BJ (cell line): Measurements from ENCODE around the gene BIRC3. TPM values are rescaled to one million over a fixed set of nuclear protein-coding genes. Genes with fewer than 3 reads are reported as not detected.

ENCODE experiments used
- CTCF ChIA-PET: fragments of 350-600 bp; formaldehyde crosslinking; extraction: SDS; loops from one replicate; lab custom pipeline; 2021; ENCODE audit warnings: antibody characterized with exemption, inconsistent platforms; lab: Yijun Ruan, JAX
- POLR2A ChIA-PET: fragments of 300-600 bp; sonication (Branson Sonifier 250); formaldehyde crosslinking; extraction: SDS; loops from one replicate; lab custom pipeline; 2021; ENCODE audit warnings: antibody characterized with exemption; lab: Charles Lee
- DNase-seq: peaks from one replicate; pipeline ENCODE4 v3.0.0-alpha.2; 2011; ENCODE audit warnings: low read depth
- H3K27me3 ChIP-seq: 2 replicates; pipeline ENCODE4 v1.6.0; 2011; ENCODE audit warnings: low read length; ENCODE audit not compliant: control insufficient read depth, insufficient read depth
- H3K36me3 ChIP-seq: 2 replicates; pipeline ENCODE4 v1.5.1; 2011; ENCODE audit warnings: low read length; ENCODE audit not compliant: control insufficient read depth, insufficient read depth
- H3K4me3 ChIP-seq: 2 replicates; pipeline ENCODE4 v1.5.1; 2011; ENCODE audit warnings: low read depth, mild to moderate bottlenecking, control low read depth, low read length
- polyA plus RNA-seq: library from polyadenylated mRNA; depleted of rRNA; stranded (reverse); fragments of >200 nt; gene quantifications from 2 replicates; pipeline ENCODE4 v1.2.3, GENCODE V29; 2011; rRNA removed
- small RNA-seq: library from RNA; depleted of rRNA; stranded (forward); fragments of <200 nt; gene quantifications from one replicate; pipeline ENCODE3, GENCODE V24; 2012; ENCODE audit warnings: low replicate concordance, low read depth; ENCODE audit not compliant: insufficient read length
- TF ChIP-seq, protein P1 (sequence below): IDR thresholded peaks from 2 replicates; pipeline ENCODE4 v1.5.1; 2011; ENCODE audit warnings: low read depth, mild to moderate bottlenecking, control low read depth, inconsistent platforms, low read length, moderate library complexity; ENCODE audit not compliant: insufficient read depth

Gene BIRC3
- polyA plus RNA-seq, 1 experiment, result 0.48 TPM

GRCh38 chr11:102384419-102385079 is 67.3 kb downstream of the BIRC3 start:
- no peak for DNase-seq
- CTCF ChIA-PET, result interaction anchor here (3.8 kb wide), 1 partner anchor 7 kb away, joined by 28 read pairs; no protein-coding TSS in a partner anchor
- TF ChIP-seq, protein P1, sequence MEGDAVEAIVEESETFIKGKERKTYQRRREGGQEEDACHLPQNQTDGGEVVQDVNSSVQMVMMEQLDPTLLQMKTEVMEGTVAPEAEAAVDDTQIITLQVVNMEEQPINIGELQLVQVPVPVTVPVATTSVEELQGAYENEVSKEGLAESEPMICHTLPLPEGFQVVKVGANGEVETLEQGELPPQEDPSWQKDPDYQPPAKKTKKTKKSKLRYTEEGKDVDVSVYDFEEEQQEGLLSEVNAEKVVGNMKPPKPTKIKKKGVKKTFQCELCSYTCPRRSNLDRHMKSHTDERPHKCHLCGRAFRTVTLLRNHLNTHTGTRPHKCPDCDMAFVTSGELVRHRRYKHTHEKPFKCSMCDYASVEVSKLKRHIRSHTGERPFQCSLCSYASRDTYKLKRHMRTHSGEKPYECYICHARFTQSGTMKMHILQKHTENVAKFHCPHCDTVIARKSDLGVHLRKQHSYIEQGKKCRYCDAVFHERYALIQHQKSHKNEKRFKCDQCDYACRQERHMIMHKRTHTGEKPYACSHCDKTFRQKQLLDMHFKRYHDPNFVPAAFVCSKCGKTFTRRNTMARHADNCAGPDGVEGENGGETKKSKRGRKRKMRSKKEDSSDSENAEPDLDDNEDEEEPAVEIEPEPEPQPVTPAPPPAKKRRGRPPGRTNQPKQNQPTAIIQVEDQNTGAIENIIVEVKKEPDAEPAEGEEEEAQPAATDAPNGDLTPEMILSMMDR, result no peak
- Histone ChIP-seq H3K4me3 (no peak overlapping the region), H3K27me3 (no peaks in the 10 kb centered on the region), H3K36me3 (peaks cover 3% of the 10 kb centered on the region; the same call in 1 of the 2 replicates)
- POLR2A ChIA-PET, result no interaction called here

DNA sequence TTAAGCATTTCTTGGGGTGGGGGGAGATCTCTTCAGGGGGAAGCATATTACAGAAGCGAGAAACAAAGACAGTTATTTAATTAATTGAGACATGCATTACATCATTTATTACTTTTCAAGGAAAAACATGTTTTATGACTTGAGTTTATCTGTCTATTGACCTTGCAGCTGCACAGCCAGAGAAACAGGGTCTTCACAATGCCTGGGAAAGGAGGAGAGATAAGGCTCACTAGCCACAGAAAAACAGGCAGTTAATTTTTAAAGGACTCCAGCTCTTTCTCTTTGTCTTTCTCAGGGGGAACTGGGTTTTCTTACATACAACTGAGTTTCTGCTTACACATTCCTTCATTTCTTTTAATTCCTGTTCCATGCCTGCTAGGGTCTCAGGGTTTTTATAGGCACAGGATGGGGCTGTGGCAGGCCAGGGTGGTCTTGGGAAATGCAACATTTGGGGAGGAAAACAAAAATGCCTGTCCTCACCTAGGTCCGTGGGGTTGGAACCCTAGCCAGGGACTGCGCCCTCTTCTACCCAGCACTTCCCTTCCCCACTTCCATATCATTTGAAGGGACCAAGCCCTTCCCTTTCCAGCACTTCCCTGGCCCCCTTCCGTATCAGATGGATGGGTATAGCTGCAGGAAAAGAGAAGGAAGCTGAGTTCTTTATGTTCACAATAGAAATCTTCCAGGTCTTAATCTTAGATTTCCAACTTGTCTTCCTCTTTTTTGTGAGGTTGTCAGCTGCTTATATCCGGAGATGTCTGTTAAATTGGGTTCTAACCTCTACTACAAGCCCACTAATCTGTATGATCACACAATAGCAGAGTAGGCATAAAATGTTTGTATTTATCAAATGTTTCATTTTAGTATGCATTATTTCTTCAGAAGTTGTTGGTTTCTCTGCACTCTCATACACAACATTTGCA is 68.1 kb downstream of the BIRC3 start:
- CTCF ChIA-PET, result interaction anchor here (0.6 to 0.9 kb wide), 2 partner anchors 12 to 476 kb away, joined by 3 read pairs; no protein-coding TSS in a partner anchor
- no peak overlapping the region for H3K4me3 ChIP-seq

DNA sequence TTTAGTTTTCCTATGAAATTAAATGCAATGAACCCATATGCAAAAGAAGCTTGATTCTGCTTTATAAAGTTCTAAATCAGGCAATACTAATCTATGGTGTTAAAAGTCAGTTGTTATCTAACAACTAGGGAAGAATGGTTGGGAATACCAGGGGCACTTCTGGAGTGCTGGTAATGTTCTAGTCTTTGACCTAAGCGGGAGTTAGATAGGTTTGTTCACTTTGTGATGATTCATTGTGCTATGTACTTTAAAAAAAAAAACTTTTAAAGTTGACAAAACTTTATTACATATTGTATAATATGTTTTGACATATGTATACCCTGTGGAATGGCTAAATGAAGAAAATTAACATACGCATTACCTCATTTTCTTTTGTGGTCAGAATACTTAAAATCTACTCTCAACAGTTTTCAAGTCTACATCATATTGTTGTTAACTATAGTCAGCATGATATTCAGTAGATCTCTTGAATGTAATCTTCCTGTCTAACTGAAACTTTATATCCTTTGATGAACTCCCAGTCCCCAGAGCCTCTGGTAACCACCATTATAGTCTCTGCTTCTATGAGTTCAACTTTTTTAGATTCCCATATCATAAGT is 69.0 kb downstream of the BIRC3 start:
- CTCF ChIA-PET, result interaction anchor here (0.6 to 0.9 kb wide), 2 partner anchors 11 to 476 kb away, joined by 3 read pairs; no protein-coding TSS in a partner anchor

More for the DNA sequence above, 68.1 kb downstream of the BIRC3 start:
- POLR2A ChIA-PET, result no interaction called here
- no peaks in the 10 kb centered on the region for H3K27me3 ChIP-seq
- peaks cover 3% of the 10 kb centered on the region; the same call in 1 of the 2 replicates for H3K36me3 ChIP-seq
- TF ChIP-seq, protein P1, result no peak
- DNase-seq, result no peak

DNA sequence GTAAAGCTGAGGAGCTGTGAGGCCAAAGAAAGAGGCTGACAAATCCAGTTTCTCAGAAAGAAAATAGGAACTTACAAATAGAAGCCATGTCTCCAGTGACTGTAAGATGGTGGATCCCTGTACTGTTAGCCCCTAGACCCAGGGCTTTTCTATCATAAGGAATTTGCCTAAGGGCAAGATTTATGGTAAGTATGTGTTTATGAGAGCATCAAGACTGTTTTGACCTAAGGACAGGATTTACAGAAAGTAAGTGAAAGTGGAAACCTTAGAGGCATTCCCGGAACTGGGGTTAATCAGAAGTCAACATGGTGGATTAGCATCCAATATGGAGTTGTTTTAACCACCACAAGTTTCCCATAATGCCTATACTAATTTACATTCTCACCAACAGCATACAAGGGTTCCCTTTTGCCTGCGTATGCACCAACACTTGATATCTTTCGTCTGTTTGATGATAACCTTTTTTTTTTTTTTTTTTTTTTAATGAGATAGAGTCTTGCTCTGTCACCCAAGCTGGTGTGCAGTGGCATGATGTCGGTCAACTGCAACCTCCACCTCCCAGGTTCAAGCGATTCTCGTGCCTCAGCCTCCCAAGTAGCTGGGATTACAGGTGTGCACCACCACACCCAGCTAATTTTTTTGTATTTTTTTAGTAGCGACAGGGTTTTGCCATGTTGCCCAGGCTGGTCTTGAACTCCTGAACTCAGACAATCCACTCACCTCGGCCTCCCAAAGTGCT is 69.9 kb downstream of the BIRC3 start:
- H3K27me3 ChIP-seq, result no peaks in the 10 kb centered on the region
- CTCF ChIA-PET, result no interaction called here
- no peak overlapping the region for H3K4me3 ChIP-seq
- peaks cover 4% of the 10 kb centered on the region for H3K36me3 ChIP-seq
- no peak for DNase-seq
- TF ChIP-seq, protein P1, result no peak
- POLR2A ChIA-PET, result no interaction called here

More for the DNA sequence above, 69.0 kb downstream of the BIRC3 start:
- TF ChIP-seq, protein P1, result no peak
- POLR2A ChIA-PET, result no interaction called here
- no peak overlapping the region for H3K4me3 ChIP-seq
- H3K36me3 ChIP-seq, result peaks cover 2% of the 10 kb centered on the region
- no peaks in the 10 kb centered on the region for H3K27me3 ChIP-seq
- DNase-seq, result no peak

Small RNAs within 50 kb of the gene (small RNA-seq; reads per million reads assigned to genes)
- gene AP000942.3 (not detected), gene AP000942.4 (not detected), gene RNU6-952P (not detected)

Other genes starting within 250 kb of the BIRC3 start
- 125 and 139 TPM in 2 replicates for gene YAP1, start 207.0 kb upstream of the BIRC3 start, polyA plus RNA-seq
- gene BIRC2, start 29.7 kb downstream of the BIRC3 start, polyA plus RNA-seq, result 34.5 and 64.1 TPM in 2 replicates
- gene TMEM123, start 135.3 kb downstream of the BIRC3 start, polyA plus RNA-seq, result 200 and 330 TPM in 2 replicates
- not detected in 2 replicates for gene MMP7, start 213.3 kb downstream of the BIRC3 start, polyA plus RNA-seq